Endothelial cell of umbilical vein (primary cell): ENCODE results near the gene TM9SF4.

Source experiments
- CTCF ChIP-seq, 2 donors: IDR thresholded peaks; 1 replicate in 1 of 2; 2 replicates in 1 of 2; pipeline ENCODE4 v1.5.1; 2011; ENCODE audit warnings: low read length in 2 of 2, mild to moderate bottlenecking in 2 of 2, moderate library complexity in 2 of 2, control low read depth in 1 of 2, inconsistent platforms in 1 of 2, low read depth in 1 of 2; ENCODE audit not compliant: insufficient read depth in 1 of 2; ENCODE audit errors: extremely low read depth in 1 of 2
- EZH2 ChIP-seq: IDR thresholded peaks from 2 replicates; pipeline ENCODE4 v1.6.1; 2012; ENCODE audit warnings: borderline replicate concordance, low read depth, mild to moderate bottlenecking, moderate library complexity, low read length, inconsistent platforms; ENCODE audit not compliant: severe bottlenecking
- JUN ChIP-seq: IDR thresholded peaks from 2 replicates; pipeline ENCODE4 v1.6.1; 2011; ENCODE audit warnings: borderline replicate concordance, low read depth; ENCODE audit not compliant: insufficient read length, insufficient read depth
- MYC ChIP-seq: IDR thresholded peaks from one replicate; pipeline ENCODE4 v1.6.1; 2011; ENCODE audit warnings: mild to moderate bottlenecking, low read depth, low read length
- POLR2A ChIP-seq: IDR thresholded peaks from 2 replicates; pipeline ENCODE4 v1.6.1; 2012; ENCODE audit warnings: low read depth, mild to moderate bottlenecking, control low read depth, low read length
- POLR2AphosphoS5 ChIP-seq: IDR thresholded peaks from 2 replicates; pipeline ENCODE4 v1.6.1; 2012; ENCODE audit warnings: low read depth, mild to moderate bottlenecking, control low read depth, low read length, moderate library complexity; ENCODE audit not compliant: insufficient read depth
- TF ChIP-seq, protein P1 (sequence below): IDR thresholded peaks from 2 replicates; pipeline ENCODE4 v1.6.1; 2011; ENCODE audit not compliant: insufficient read depth, insufficient read length

DNA sequence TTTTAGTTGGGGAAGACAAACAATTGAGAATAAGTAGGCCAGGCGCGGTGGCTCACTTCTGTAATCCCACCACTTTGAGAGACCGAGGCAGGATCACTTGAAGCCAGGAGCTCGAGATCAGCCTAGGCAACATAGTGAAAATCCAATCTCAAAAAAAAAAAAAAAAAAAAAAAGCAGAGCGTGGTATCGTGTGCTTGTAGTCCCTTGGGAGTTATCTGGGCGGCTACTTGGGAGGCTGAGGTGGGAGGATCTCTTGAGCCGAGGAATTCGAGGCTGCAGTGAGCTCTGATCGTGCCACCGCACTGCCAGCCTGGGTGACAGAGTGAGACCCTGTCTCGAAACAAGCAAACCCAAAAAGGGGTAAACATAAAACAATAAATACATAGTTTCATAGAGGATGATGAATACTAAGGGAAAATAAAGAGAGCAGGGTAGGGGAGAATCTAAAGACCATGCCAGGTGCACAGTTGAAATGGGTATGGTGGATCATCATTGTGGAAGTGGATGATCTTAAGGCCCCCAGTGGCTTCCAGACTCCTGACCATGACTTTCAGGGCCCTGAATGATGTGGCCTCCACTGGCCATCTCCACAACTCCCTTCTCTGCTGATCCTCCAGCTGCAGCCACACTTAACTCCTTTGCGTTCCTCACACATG, 99.1 kb downstream of the TM9SF4 start:
- TF ChIP-seq CTCF (IDR thresholded peaks at IDR 0.05; ENCODE audit: extremely low read depth in 1 of 2, insufficient read depth in 1 of 2, low read depth in 1 of 2, low read length in 2 of 2) (no peak), POLR2A (no peak), POLR2AphosphoS5 (no peak), EZH2 (no peak), JUN (no peak), MYC (no peak)
- TF ChIP-seq, protein P1, sequence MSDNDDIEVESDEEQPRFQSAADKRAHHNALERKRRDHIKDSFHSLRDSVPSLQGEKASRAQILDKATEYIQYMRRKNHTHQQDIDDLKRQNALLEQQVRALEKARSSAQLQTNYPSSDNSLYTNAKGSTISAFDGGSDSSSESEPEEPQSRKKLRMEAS: no peak
